Renal cortex interstitium (tissue), 11 donors: Measurements from ENCODE around the gene WDFY4. TPM values are rescaled to one million over a fixed set of nuclear protein-coding genes. Genes with fewer than 3 reads are reported as not detected.

Experiments
- DNase-seq, 11 donors: peaks; one replicate each; pipeline ENCODE4 v3.0.0-alpha.2; 2013; ENCODE audit warnings: low read depth in 9 of 11, low spot score in 4 of 11; ENCODE audit errors: extremely low read depth in 1 of 11
- polyA plus RNA-seq, 3 donors: library from polyadenylated mRNA; unstranded; fragments of 120-200 nt; gene quantifications; one replicate each; pipeline ENCODE4 v1.2.1, GENCODE V29; 2013; ENCODE audit not compliant: insufficient read length in 3 of 3

The WDFY4 gene
- polyA plus RNA-seq, 3 donors: 0.67 to 3.2 (median 2.8) TPM

DNA sequence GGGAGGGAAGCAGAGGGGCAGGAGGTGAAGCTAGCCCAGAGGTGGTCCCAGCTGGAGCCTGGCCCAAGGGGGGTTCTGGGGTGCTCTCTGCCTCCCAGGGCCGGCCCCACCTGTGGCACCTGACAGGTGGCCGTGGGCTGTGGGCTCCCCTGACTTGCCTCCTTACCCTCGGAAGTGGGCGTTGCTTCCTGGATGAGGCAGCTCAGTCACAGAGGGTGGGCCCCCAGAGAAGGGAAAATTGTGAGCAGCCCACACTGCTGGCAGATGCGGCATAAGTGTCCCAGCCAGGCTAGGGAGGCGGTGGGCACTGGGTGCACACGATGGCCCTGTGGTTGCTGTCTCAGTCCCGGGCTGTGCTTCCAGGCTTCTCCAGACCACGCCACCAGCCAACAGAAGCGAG, 136.0 kb downstream of the WDFY4 start:
- DNase-seq: no peak

DNA sequence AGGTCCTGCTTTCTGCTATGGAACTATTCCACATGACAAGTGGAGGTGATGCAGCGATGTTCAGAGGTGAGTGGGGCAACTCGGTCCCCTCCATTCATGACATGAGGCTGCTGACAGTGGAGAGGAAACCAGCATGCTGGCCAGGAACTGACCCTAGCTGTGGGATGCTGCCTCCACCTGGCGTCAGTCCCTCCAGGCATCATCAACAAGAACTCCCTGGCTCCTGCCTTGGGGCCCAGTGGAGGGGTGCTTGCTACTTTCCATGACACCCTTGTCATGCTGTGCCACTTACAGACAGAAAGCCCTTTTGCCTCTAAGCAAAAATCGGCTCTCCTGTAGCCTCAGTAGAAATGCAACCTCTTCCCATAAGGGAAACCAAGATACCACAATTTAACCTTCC, 136.4 kb downstream of the WDFY4 start:
- DNase-seq: no peak

DNA sequence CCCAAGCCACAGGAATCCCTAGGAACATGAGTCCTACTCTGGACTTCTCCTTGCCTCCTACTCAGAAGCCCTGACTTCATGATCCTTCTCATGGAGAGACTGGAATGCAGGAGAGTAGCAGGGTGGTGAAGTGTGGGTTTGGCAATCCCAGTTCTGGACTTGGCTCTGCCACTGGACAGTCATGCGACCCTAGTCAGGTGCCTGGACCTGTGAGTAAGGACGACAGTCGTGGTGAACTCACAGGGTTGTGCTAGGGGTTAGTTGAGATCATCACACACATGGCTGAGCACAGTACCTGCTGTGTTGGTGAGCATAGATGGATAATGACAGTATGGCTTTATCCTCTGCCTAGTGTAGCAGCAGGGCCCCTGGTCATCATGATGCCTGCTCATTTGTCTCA, 137.0 kb downstream of the WDFY4 start:
- DNase-seq: no peak

DNA sequence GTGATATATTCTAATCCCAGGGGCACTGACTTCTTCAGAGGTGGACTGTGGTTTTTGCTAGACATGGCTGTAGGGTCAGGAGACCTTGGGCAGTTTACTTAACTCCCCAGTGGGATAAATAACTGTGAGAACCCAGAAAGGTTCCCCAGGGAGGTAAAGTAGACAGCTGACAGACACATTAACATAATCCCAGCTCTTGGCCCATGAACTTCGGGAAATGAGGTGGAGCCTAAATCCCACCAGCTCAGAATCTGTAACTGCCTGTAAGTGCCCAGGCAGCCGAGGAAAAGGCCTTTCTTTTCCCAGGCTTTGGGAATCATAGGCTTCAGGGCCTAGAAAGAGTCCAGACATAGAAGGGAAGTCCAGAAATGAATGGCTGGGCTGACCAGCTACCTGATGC, 149.0 kb downstream of the WDFY4 start:
- DNase-seq: no peak

DNA sequence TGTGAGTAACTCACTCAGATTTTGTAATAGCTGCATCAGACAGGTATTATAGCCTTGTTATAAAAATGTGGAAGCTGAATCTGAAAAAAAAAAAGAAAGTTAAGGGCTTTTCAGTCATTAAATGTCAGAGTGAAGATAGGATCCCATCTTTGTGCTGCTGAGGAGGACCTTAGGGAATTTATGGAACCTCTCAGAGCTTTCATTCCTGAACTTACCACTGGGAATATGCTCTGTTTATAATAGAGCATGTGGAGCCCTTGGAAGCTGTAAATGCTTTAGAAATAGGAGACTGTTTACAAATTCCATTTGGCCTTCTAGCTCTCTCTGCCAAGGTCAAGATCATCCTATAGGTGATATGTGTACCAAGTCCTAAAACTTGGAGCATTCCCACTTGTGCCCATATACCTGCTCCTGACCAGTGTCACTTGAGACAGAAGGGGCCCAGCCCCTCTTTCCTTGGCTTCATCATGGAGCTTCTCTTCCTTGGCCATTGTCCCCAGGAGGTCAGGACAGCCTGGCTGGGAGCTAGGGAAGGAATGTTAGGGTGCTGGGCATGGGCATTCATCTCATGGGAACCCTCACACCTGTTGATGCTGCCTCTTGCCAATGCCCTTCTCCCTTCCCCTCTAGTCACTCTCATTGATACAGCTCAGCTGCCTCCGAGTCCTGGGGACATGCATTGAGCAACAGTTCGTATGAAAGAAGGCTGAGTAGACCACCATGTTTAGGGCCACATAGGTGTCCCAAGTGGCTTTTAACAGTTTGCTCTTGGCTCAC, 149.7 kb downstream of the WDFY4 start:
- no peak for DNase-seq

DNA sequence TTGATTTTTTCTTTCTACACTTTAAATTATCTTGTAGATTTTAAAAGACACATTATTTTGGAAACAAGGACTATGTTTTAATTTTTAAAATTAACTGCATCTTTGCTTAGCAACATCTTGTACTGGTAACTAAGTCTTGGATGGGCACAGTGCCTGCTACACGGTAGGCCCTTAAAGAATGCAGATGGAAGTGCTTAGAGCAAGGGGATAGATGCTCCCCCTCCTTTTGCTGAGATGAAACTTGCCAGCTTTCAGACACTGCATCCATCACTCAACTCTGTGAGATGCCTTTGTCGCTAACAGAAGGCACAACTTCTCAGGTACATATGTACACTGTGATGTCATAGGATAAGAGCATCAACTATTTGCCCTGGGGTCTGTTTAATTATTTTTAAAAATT, 151.1 kb downstream of the WDFY4 start:
- DNase-seq: no peak

DNA sequence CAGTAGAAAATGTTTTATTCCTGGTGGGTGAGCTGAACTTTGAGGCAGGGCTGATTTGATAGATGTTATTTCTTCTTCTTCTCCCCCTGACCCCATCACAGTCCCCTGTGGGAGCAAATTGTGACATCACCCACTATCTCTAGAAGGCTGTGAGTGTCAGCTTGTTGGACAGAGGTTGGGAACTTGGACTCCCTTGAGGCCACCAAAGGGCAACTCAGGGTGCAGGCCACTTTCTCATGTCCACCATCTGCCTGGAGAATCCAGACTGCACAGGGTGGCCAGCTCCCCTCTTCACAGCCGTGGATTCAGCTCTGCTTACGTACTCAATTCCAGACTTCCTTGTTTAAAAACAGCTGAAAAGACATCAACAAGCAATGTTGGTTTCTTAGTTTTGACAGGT, 151.9 kb downstream of the WDFY4 start:
- no peak for DNase-seq

DNA sequence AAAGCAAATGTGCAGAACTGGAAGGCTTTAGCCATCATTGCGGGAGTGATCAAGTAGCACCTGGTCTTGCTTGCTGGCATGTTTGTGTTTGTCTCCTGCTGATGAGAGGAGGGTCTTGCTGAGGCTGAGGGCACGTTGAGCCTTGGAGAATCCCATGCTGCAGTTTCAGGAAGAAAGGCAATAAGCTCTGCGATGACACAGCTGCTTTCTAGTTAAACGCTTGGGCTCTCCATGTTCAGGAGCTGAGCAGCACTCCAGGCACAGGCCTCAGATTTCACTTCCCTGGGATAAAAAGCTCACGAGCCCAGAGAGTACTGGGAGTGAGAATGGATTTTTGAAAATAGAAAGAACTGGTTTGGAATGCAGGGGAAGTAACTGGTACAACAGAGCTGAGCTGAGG, 154.2 kb downstream of the WDFY4 start:
- peak in 10 of 11 donors; percentile 1 to 32 (median 14) for DNase-seq

DNA sequence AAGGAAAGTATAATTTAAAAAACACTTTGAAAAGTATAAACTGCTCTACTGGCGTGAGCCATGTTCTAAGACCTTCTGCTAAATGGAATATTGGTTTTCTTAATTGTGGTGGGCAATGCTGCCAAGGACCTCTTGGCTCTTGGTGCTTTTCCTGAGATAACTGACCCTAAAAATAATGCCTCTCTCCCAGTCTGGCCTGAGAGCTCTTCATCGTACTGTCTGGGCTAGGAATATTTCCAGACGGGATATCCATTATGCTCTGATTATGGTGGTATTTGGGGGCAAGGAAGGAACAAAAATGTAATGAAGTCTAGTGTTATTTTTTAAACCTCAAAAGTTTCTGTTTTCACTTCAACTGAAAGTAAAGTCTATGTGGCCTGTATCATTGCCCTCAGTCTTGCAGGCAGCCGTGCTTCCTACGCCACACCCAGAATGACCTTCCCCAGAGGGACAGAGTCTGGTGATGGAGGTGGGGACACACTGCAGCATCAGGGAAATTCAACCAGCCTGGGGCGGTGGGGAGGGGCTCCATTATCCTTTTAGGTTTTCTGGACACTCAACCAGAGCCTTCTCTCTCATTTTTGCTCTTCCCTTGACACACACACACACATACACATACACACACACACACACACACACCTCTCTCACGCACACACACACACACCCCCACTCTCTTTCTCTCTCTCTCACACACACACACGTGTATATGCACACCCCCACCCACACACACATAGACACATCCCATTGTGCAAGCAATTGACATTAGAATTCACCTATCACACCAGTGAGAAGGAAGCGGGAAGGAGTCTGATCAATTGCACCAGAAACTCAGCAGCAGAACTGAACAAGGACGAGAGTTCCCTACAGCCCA, 155.4 kb downstream of the WDFY4 start:
- DNase-seq: no peak

DNA sequence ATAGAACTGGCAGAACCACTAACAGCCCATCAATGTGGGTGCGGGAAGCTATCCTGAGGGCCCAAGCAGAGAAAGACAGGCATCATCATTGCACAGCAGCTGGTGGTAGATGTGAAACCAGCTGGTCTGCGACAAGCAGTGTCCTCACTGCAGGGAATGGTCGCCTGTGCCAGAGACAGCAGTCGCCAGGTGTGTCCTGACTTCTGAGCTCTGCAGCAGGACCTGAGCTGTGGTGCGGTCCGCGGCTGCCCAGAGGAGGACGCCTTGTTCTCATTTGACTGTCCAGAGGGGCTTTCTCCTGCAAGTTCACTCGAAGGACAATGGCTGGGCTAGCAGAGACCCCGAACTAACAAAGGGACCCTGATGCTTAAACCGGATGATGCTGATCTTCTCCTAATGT, 157.6 kb downstream of the WDFY4 start:
- no peak for DNase-seq

DNA sequence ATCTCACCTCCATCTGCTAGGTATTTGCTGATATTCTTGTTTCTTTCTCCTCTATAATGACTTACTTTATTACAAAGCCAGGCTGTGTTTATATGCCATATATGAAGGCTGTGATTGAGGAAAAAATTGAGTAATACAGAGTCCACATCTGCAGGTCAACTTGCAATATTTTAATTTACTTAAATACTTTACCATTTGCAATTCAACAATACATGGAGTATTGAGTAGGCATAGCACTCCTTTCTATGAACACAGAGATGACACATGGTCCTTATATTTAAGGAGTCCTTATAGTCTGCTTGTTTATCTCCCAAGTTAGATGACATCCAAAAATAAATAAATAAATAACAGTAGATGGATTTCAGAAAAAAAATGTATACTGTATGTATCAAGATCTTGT, 158.5 kb downstream of the WDFY4 start:
- DNase-seq: no peak

DNA sequence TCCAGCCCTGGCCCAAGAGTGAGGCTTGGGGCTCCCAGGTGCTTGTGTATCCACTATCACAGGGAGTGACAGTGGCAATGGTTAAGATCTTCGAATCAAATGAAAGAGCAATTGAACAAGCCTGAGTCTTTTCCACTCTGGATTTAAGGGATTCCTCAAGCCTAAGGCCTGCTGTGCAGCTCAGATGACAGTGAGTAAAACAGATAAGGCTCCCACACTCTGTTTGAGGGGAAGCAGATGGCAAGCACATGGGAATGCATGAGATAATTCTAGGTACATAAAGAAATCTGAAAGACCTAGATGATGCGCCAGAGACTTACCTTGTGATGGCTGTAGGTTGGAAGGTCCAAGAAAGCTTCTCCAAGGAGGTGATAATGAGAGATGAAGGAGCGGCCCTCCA, 159.9 kb downstream of the WDFY4 start:
- peak in 1 of 11 donors; percentile 2 for DNase-seq

DNA sequence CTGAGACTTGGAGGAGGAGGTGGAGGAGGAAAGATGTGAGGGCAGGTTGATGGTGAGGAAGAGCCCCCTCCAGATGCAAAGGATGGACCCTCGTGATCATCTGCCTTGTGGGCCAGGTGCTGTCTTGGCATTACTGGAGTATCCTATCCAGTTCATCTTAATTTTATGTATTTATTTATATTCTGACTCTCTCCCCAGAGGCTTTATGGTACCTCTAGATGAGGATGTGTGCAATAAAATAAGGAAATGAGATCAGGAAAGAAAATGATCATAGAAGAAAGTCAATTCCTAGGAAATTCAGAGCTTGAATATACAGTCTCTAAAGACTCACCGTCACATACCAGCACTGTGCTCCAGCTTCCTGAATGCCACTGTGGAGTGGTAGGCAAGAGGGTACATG, 160.8 kb downstream of the WDFY4 start:
- no peak for DNase-seq

DNA sequence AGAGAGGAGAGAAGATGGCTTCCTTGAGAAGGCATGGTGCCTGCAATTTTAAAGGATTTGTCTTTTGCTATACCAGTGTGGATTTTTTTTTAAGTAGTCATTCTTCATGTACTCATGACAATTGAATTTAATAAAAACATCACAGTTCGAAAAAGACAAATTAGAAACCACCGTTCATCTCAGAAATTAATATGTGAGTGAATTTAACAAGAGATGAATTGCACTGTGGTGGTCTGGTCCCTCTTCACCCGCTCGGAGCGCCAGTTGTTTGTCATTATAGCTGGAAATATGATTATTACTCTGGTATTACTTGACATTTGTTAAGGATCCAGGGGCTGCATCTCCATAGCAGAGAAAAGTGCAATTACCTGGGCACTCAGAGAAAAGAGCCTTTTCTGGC, 163.0 kb downstream of the WDFY4 start:
- DNase-seq: no peak

DNA sequence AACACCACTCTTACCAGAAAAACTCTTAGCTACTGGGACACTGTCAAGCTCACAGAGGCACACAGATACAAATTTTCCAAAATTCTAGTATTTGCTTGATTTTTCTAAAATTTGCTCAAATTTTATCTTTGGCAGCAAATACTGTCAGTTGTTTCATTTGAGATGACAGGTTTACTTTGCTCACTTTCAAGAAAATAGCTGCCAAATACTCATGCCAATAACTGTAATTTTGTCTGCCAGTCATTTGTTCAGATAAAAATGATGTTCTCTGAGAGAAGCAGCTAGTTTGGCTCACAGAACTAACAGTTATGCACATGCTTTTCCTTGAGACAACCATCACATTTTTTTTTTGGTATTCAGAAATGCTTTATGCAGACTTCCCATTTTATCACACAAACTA, 172.2 kb downstream of the WDFY4 start:
- DNase-seq: no peak

DNA sequence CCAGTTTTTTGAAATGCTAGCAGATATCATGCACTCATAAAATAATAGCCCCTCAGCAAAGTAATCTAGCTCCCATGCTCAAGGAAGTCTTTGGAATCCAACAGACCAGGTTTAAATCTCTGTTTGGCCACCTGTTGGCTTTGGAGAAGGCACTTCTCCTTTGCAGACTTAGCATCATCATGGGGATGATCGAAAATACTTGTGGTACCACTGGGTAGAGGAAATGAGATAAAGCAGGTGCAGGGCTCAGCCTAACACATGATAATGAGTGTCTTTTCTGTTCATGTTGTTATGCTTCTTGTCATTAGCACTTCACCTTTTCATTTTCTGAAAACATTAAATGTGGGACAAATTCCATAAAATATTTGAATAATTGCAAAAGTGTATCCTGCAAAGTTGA, 187.6 kb downstream of the WDFY4 start:
- no peak for DNase-seq

DNA sequence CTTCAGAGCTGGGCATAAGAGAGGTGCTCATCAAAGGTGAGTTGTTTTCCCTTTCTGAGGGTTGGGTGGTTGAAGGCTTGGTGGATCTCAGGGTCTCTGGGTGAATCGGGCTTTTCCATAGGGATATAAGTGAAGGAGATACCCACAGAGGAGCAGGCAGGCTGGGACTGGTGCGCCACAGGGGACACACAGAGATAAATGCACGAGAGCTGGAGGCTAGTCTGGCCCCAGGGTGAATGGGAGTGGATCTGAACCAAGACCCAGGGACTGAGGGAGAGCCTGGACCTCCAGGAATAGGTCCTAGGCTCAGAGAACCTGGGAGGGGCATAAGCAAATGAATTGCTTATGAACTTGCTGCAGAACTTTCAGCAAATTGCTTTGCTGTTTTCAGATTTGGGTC, 193.4 kb downstream of the WDFY4 start:
- no peak for DNase-seq

DNA sequence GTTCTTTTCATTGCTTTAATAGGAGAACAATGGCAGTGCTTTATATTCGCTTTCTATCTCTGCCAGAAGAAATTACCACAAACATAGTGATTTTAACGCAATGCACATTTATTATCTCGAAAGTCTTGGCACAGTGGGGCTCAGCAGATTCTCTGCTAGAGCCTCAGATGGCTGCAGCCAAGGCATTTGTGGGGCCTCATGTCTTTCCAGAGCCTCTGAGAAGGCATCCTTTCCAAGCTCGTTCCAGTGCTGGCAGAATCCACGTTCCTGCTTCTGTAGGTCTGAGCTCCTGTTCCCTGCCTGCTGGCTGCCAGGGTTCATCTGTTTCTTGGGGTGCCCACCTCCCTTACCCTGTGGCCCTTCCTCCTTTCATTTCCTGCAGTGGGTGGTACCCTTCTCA, 194.8 kb downstream of the WDFY4 start:
- no peak for DNase-seq

DNA sequence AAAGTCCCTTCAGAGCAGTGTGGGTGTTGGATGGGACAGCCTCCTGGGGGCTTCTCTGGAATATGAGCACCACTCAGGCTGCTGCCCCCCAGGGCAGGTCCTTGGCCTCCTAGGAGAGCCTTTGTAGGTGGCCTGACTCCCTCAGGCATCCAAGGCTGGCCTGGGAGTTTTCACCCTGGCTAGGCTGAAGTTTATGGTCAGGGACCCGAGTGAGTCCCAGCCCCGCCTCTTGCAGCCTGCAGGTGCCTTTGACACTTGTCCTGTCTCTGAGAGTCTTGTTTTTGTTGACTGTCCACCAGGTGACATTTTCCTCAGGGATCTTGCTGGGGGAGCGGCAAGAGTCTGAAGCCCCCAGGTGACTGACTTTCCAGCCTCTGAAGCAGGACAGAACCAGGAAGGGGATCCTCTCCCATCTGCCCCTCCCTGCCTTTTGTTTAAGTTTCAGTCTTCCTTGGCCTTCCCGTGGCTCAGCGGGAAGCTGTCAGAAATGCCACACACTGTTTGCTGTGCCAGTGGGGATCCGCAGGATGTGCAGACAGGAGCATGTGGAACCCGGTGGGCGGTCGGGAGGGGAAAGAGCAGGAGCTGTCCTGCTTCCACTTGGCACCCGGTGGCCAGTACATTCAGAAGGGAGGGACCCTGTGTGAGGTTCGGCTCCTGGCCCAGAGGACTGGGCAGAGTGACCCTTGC, 195.5 kb downstream of the WDFY4 start:
- no peak for DNase-seq

DNA sequence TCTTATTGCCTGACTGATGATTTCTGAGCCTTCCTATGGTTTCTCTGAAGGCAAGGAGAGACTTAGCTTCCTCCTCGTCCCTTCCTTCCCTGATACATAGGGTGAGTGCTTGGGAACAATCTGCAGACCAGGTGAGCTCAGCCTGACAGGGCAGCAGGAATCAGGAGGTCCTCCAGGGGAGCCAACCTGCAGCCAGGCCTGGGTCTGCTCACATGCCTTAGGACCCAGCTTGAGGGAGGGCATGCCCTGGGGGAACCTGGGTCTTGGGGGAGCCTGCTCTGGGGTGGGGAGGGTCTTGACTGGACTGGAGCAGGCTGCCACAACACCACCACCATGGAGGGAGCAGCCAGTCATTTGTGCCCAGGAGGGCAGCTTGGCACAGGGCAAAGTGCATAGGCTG, 197.3 kb downstream of the WDFY4 start:
- DNase-seq: no peak
